CD4-positive, alpha-beta T cell treated with Interleukin-12 subunit alpha and Interleukin-12 subunit beta, for 1 hour (primary cell): ENCODE results near the gene DGKI.
"Not testable (repeated sequence)": the region's sequence is repeated elsewhere in the genome, so short reads cannot be mapped to it uniquely, and the experiment has no call there.

Source experiments
- DNase-seq: peaks from one replicate; pipeline ENCODE4 v3.0.0-alpha.2; 2020

DGKI gene

DNA sequence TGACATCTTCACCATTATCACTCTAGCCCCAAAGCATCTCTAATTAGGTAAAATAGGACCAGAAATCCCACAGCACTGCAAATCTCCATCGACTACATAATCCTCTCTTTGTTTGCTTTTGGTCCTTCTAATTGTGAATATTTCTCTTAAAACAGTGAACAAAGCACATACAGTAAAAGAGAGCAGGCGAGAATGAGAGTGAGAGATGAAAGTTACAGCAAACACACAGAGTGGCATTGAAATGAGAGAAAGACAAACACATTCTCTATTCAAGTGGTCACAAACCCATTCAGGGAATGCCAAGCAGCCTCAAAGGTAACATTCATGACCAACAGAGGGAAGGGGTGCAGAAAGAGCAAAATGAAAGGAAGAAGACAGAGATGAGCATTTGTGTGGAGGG lies 393.4 kb downstream of the DGKI start:
- DNase-seq: no peak

- DNase-seq: no peak
Measured at GRCh38 chr7:137449016-137449415, 397.8 kb downstream of the DGKI start.

DNA sequence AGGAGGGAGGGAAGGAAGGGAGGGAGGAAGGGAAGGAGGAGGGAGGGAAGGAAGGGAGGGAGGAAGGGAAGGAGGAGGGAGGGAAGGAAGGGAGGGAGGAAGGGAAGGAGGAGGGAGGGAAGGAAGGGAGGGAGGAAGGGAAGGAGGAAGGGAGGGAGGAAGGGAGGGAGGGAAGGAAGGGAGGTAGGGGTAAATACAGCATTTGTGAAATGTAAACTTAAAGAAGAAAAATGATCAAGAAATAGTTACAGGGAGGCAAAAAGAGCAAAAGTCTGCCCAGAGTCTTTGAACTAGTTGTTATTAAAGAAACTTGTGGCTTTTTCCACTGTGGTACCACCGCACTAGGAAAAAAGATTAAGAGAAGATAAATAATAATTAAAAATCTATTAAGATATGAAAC lies 398.2 kb downstream of the DGKI start:
- not testable (repeated sequence) for DNase-seq

GRCh38 chr7:137446025-137446424 lies 400.7 kb downstream of the DGKI start:
- no peak for DNase-seq

DNA sequence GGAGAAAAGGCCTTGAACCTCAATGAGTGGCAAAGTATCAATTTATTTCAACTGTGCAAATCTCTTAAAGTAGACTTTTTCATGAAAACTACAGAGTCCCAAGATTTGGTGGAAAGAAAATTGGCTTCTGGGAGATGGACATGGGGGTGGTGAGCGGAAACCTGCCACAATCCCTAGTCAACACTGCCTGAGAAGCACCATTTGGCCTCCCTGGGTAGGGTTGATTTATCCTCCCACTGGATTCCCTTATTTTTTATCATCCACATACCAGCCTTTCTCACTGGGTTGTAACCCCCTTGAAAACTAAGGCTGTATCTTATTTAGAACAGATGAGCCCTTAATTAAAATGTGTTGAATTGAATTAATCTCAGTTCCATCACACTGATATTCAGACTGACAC lies 401.5 kb downstream of the DGKI start:
- DNase-seq: no peak

DNA sequence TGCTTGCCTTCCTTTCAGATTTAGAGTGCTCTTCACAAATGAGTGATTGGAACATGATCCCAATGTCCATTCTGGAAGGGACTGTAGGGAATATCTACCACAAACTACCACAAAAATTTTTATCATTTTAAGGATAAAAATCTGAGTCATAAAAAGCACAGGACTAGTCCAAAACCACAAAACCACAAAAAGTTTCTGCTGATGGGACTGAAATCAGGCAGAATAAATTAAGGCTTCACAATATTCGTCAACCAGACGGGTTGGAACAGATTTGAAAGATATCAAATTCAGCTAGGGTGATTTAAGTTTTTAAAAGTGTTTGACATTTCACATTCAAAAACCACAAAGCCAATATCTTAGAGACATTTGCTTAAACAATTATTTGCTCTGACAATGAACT lies 403.2 kb downstream of the DGKI start:
- no peak for DNase-seq

- DNase-seq: no peak
Measured at GRCh38 chr7:137441451-137441850, 405.3 kb downstream of the DGKI start.

- no peak for DNase-seq
Measured at GRCh38 chr7:137439829-137440825, 406.6 kb downstream of the DGKI start.

GRCh38 chr7:137434946-137435345 lies 411.8 kb downstream of the DGKI start:
- DNase-seq: no peak

- no peak for DNase-seq
Measured at GRCh38 chr7:137434530-137434929, 412.2 kb downstream of the DGKI start.

- no peak for DNase-seq
Measured at GRCh38 chr7:137423321-137423720, 423.5 kb downstream of the DGKI start.

DNA sequence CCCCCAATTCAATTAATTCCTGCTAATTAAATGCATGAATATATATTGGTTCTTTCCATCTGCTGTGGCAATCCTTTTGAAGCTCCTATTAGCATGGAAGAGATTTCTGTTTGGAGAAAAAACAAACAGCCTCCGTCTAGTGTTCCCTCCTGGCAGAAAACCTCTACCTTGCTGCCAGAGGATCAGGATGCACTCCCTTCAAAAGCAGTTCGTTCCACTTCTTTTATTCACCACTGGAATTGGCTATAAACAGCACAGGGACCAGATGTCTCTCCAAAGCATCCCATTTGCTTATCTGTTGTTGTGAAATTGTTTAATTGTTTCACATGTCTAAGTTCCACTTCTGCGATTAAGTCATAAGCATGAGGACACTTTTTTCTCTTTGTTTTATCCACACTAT lies 425.4 kb downstream of the DGKI start:
- DNase-seq: no peak

DNA sequence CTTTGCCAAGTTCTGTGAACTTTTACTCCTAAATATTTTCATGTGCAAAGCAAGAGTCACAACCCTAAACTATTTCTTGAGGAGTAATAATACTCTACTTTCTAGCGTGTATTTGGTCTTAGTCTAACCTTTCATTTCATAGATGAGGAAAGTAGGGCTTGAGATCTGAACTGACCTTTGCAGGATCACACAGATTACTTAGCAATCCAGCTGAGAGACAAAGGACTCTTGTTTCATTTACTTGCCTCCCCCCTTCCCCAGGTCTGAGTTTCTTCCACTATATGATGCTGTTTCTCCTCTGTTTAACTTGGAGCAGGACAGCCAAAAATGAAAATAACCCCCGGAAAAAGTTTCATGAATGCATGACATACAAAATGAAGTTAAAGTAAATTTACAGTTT lies 427.9 kb downstream of the DGKI start:
- DNase-seq: no peak

DNA sequence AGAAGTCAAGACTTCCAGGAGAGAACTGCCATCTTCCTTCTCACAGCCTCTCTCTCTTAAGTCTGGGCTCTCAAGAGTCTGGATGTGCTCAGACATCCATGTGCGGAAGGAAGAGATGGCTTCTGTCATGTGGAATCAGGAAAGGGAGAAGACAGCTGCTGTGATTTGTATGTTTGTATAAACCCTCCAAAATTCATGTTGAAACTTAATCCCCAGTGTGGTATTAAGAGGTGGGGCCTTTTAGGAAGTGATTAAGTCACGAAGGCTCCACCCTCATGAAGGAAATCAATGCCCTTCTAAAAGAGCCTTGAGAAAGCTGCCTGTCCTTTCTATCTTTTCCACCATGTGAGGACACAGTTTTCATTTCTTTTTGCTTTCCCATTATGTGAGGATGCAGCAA lies 429.3 kb downstream of the DGKI start:
- DNase-seq: no peak

- no peak for DNase-seq
Measured at GRCh38 chr7:137413901-137414300, 432.9 kb downstream of the DGKI start.

DNA sequence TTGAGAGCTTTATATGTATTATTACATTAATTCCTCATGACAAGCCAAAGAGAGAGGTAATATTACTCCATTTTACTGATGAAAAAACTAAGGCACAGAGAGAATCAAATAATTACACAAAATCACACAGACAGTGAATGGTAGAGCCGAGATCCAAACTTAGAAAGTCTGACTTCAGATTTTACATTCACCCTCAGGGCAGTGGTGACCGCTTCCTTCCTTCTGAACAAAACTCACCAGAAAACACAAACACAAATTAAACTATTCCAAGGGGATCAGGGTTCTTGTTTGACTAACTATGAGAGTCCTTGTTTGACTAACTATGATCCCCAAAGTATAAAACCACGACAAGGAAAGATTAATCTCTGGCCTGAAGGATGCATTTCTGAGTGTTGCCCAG lies 435.3 kb downstream of the DGKI start:
- DNase-seq: no peak

DNA sequence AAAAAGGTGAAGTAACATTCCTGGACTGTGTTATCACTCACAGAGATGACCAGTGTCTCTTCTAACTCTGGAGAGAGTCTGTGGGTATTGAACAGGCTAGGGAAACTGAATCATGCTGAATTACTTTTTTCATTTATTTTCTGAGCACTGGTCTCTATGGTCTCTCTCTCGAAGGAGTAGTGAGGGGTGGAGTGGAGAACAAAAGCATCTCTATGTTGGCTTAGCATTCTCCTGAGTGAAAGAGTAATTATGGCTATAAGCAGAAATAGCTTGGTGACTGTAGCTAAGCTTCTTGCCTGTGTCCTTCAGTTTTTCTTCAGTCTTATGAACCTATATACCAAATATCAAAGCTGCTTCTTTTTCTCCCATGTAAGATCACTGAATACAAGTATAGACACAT lies 438.6 kb downstream of the DGKI start:
- no peak for DNase-seq

- DNase-seq: no peak
Measured at GRCh38 chr7:137407078-137407477, 439.7 kb downstream of the DGKI start.

DNA sequence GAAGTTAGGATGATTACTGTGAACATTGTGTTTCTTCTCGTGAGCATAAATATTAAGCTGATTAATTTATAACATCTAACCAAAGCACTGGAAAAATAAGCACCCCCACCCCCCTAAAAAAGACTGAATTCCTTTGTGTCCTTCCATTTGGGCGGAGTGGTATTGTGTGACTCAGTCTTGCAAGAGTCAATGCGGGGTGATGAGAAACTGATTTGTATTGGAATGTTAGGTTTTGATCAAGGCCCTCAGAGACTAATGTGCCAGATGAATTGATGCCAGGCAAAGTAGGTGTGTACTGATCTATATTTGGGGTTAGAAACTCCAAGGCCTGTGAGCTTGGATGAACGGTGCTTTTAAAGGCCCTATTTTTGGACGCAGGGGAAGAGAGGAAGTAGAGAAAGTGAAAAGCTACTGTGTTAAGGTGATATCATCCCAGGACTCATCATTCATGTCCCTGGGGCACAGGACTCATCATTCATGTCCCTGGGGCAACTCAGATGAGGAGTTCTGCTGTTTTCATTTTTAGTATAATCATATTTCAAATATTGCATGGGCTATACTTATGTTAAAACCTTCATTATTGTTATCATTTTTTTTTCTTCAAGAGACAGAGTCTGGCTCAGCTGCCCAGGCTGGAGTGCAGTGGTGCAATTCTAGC lies 442.0 kb downstream of the DGKI start:
- DNase-seq: no peak

- DNase-seq: no peak
Measured at GRCh38 chr7:137403353-137403695, 443.4 kb downstream of the DGKI start.

- DNase-seq: no peak
Measured at GRCh38 chr7:137402536-137403352, 444.0 kb downstream of the DGKI start.

- no peak for DNase-seq
Measured at GRCh38 chr7:137399827-137400823, 446.6 kb downstream of the DGKI start.
